Left lung (tissue), 10 donors: ENCODE measurements around the gene GLB1L3. TPM values are rescaled to one million over a fixed set of nuclear protein-coding genes. Genes with fewer than 3 reads are reported as not detected.

ENCODE experiments used
- ATAC-seq: fragments of 200-7000 bp; cut with Tn5 transposase; one replicate; pipeline ENCODE4 v1.9.1; 2020; ENCODE audit warnings: moderate library complexity
- DNase-seq, 4 donors: peaks; one replicate each; pipeline ENCODE4 v3.0.0-alpha.2; 2013 to 2020
- H3K27ac ChIP-seq, 2 donors: fragments of 200-600 bp; sonication (generic) in 1 of 2; one replicate each; pipeline versions ENCODE4 v1.5.0 to v1.8.0; 2020 to 2021
- H3K27me3 ChIP-seq, 2 donors: fragments of 200-600 bp; sonication (generic) in 1 of 2; one replicate each; pipeline versions ENCODE4 v1.5.0 to v1.8.0; 2020 to 2021
- H3K36me3 ChIP-seq, 2 donors: fragments of 200-600 bp; sonication (generic) in 1 of 2; one replicate each; pipeline versions ENCODE4 v1.5.0 to v1.8.0; 2020 to 2021
- H3K4me1 ChIP-seq, 2 donors: fragments of 200-600 bp; one replicate each; pipeline ENCODE4 v1.8.0; 2021
- H3K4me3 ChIP-seq, 2 donors: fragments of 200-600 bp; sonication (generic) in 1 of 2; one replicate each; pipeline versions ENCODE4 v1.5.0 to v1.8.0; 2020 to 2021; ENCODE audit warnings: mild to moderate bottlenecking in 1 of 2
- H3K9me3 ChIP-seq, 2 donors: fragments of 200-600 bp; sonication (generic) in 1 of 2; one replicate each; pipeline versions ENCODE4 v1.5.0 to v1.8.0; 2020 to 2021
- intact Hi-C, 2 donors: fragments of 100-400 bp; cut with DNase I; formaldehyde crosslinking; loops; one replicate each; pipeline versions ENCODE4 v1.11.2 to v1.14.2; 2022
- polyA plus RNA-seq, 6 donors: library from polyadenylated mRNA; unstranded; fragments of 120-200 nt; gene quantifications; one replicate each; pipeline ENCODE4 v1.2.1, GENCODE V29; 2013; ENCODE audit not compliant: insufficient read length in 6 of 6
- total RNA-seq, 2 donors: library from RNA; stranded (reverse); fragmentation: NEBNext Ultra II Directional; extraction: Animal tissue kit (Norgen Biotek cat#: 25700); gene quantifications; one replicate each; pipeline ENCODE4 v1.2.1, GENCODE V29; 2021
- TF ChIP-seq, protein P1 (sequence below), 2 donors: fragments of 200-600 bp; sonication (generic) in 1 of 2; IDR thresholded peaks; one replicate each; pipeline versions ENCODE4 v1.5.0 to v1.8.0; 2021; ENCODE audit warnings: antibody characterized with exemption in 2 of 2
- donor health status: DM: no; HTN: yes; CAD: no.
- donor health status: DM: no; HTN: no; CAD: no.

The GLB1L3 gene
- total and polyA plus RNA-seq, 8 donors = 0.10 to 0.29 (median 0.15) TPM; not detected in 2

DNA sequence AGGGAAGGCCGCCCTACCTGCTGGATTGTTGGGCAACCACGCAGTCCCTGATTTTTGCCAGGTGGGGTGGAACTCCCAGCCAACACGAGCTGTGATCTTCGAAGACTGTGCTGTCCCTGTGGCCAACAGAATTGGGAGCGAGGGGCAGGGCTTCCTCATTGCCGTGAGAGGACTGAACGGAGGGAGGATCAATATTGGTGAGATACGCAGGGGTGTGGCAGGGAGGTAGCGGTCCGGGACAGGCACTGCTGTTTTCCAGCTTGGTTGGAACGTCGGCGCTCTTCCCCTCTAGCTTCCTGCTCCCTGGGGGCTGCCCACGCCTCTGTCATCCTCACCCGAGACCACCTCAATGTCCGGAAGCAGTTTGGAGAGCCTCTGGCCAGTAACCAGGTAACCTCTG is 15.2 kb upstream of the GLB1L3 start:
- TF ChIP-seq, protein P1, sequence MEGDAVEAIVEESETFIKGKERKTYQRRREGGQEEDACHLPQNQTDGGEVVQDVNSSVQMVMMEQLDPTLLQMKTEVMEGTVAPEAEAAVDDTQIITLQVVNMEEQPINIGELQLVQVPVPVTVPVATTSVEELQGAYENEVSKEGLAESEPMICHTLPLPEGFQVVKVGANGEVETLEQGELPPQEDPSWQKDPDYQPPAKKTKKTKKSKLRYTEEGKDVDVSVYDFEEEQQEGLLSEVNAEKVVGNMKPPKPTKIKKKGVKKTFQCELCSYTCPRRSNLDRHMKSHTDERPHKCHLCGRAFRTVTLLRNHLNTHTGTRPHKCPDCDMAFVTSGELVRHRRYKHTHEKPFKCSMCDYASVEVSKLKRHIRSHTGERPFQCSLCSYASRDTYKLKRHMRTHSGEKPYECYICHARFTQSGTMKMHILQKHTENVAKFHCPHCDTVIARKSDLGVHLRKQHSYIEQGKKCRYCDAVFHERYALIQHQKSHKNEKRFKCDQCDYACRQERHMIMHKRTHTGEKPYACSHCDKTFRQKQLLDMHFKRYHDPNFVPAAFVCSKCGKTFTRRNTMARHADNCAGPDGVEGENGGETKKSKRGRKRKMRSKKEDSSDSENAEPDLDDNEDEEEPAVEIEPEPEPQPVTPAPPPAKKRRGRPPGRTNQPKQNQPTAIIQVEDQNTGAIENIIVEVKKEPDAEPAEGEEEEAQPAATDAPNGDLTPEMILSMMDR (IDR thresholded peaks at IDR 0.05) = no peak

DNA sequence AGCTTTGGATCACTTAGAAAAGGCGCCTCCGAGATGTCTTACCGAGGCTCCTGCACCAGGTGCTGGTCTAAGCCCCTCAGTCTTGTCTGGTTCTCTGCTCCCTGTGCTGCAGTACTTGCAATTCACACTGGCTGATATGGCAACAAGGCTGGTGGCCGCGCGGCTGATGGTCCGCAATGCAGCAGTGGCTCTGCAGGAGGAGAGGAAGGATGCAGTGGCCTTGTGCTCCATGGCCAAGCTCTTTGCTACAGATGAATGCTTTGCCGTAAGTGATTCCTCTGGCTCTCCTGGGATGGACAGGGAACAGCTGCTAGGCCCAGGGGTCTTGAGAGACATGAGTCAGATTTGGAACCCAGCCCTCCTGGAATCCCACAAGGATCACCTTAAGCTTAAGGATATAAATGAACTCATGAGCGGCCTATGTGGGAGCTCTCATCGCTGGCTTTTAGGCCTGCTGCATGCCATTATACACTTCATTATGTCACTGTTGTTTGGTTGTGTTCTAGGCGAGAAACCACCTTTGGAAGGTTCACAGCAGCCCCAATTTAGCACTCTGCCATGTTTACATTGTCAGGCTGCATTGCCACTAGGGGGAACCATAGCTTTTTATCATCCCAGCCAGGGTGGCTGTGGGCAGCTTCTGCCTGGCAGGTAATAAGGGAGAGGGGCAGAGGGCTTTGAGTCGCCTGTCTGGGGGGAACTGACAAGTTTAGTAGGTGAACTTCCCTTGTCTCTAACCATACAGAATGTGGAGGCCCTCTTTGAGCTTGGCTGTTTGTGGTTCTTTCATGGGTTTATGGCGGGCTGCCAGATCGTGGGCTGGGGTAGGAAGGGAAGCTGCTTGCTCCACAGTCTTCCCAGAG is 14.3 kb upstream of the GLB1L3 start:
- ATAC-seq (no peak), DNase-seq (no peak)
- H3K4me3 ChIP-seq = no peak overlapping the region
- H3K36me3 ChIP-seq = peaks cover 0 to 84% of the 10 kb centered on the region in 2 donors
- no peak overlapping the region for H3K27ac ChIP-seq
- H3K27me3 ChIP-seq = no peaks in the 10 kb centered on the region
- peaks cover 8 to 9% of the 10 kb centered on the region in 2 donors for H3K4me1 ChIP-seq
- intact Hi-C loops = no loop called here
- no peaks in the 10 kb centered on the region for H3K9me3 ChIP-seq
- TF ChIP-seq, protein P1 (IDR thresholded peaks at IDR 0.05) = peak; percentile 22 to 39

More for the DNA sequence above, 15.2 kb upstream of the GLB1L3 start:
- peaks cover 0 to 86% of the 10 kb centered on the region in 2 donors for H3K36me3 ChIP-seq
- no peak overlapping the region for H3K4me3 ChIP-seq
- DNase-seq (no peak), ATAC-seq (no peak)
- no peaks in the 10 kb centered on the region for H3K9me3 ChIP-seq
- H3K27ac ChIP-seq = no peak overlapping the region
- H3K4me1 ChIP-seq = peaks cover 0 to under 1% of the 10 kb centered on the region in 2 donors
- intact Hi-C loops = no loop called here
- no peaks in the 10 kb centered on the region for H3K27me3 ChIP-seq

DNA sequence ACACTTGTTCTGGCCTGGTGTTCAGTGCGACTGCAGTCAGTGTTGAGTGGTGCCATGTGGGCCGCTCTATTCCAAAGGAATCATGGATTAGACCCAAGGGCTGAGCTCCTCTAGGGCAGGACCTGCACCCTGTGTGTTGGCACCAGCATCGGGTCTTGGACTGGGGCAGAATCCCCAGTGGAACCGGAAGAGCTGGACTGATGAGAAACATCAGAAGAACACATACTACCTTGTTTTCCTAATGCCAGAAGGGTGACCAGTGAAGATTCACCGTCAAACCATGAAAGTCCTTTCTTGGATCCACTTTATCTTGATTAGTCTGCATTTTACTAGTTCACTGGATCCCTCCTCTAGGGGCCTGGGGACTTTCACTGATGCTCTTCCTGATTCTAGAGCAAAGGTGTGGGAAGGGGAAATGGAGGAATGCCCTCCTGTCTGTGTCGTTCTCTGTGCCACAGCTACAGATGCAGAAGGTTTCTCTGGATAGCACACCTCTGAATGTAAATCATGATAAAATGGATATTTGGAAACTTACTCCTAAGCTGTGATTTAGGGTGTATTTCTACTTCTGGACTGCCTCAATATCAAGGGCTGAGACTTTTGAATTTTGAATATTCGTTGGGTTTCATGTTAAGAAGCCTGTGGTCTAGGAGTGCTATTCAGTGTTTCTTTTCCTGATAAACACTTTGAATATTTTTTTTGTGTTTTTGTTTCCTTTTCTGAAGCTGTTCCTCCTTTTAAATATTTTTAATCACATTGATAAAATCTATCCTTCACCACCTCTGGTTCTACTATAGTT is 11.0 kb upstream of the GLB1L3 start:
- intact Hi-C loops = no loop called here
- TF ChIP-seq, protein P1 (IDR thresholded peaks at IDR 0.05) = no peak
- H3K27ac ChIP-seq = no peak overlapping the region
- H3K9me3 ChIP-seq = no peaks in the 10 kb centered on the region
- peaks cover 0 to 53% of the 10 kb centered on the region in 2 donors for H3K36me3 ChIP-seq
- ATAC-seq (no peak), DNase-seq (no peak)
- peaks cover 12 to 20% of the 10 kb centered on the region in 2 donors for H3K4me1 ChIP-seq
- H3K27me3 ChIP-seq = peaks cover 0 to 6% of the 10 kb centered on the region in 2 donors
- H3K4me3 ChIP-seq = no peak overlapping the region

DNA sequence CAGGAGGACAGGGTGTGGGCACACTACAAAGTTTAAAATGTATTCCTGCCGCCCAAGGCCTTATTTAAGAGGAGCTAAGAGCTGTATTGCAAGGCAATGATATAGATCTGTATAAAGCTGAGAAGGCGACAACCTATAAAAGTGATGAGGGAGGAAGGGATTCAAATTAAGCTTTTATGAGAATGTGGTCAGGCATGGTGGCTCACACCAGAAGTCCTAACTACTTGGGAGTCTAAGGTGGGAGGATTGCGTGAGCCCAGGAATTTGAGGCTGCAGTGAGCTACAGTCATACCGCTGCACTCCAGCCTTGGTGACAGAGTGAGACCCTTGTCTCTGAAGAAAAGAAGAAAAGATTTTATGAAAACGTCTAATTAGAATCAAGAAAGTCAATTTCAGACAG is 9.7 kb upstream of the GLB1L3 start:
- no peaks in the 10 kb centered on the region for H3K9me3 ChIP-seq
- intact Hi-C loops = no loop called here
- peak overlapping the region; percentile 27 to 59 for H3K27ac ChIP-seq
- H3K36me3 ChIP-seq = peaks cover 0 to 40% of the 10 kb centered on the region in 2 donors
- ATAC-seq (peak; percentile 11), DNase-seq (no peak)
- H3K4me1 ChIP-seq = peaks cover 12 to 20% of the 10 kb centered on the region in 2 donors
- H3K4me3 ChIP-seq = no peak overlapping the region
- TF ChIP-seq, protein P1 (IDR thresholded peaks at IDR 0.05) = no peak
- peaks cover 0 to 18% of the 10 kb centered on the region in 2 donors for H3K27me3 ChIP-seq

DNA sequence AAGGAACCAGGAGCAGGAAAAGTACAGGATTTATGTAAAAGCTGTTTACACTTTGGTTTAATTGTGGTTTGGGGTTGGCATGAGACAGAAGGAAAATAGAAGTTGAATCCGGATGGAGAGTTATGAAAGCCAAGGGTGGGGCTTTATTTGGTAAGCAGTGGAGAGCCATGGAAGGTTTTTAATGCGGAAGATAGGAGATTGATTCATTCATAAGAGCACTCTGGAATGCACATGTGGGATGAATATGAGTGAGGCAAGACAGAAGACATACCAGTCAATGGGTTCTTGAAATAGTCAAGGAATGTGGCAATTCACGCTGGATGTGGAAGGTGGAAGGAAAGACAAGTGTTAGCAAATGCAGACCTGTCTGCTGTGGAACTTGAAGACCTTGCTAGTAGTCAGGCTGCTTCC is 9.3 kb upstream of the GLB1L3 start:
- H3K9me3 ChIP-seq = no peaks in the 10 kb centered on the region
- peaks cover 0 to 22% of the 10 kb centered on the region in 2 donors for H3K27me3 ChIP-seq
- peaks cover 0 to 36% of the 10 kb centered on the region in 2 donors for H3K36me3 ChIP-seq
- intact Hi-C loops = no loop called here
- H3K27ac ChIP-seq = peak overlapping the region; percentile 36 to 59
- H3K4me1 ChIP-seq = peaks cover 12 to 20% of the 10 kb centered on the region in 2 donors
- no peak for DNase-seq
- TF ChIP-seq, protein P1 (IDR thresholded peaks at IDR 0.05) = no peak
- ATAC-seq = peak; percentile 93
- H3K4me3 ChIP-seq = no peak overlapping the region
